Measurements from ENCODE around the gene TLR3. TPM values are rescaled to one million over a fixed set of nuclear protein-coding genes. Genes with fewer than 3 reads are reported as not detected.
A peak's percentile ranks its signal among the peaks of the same experiment; 100 is the strongest.

TLR3 gene
- total RNA-seq, 2 experiments from 2014 or later = not detected

- no peak overlapping the region for H3K4me3 Mint-ChIP-seq
- H3K36me3 Mint-ChIP-seq (ENCODE audit: low read depth) = no peaks in the 10 kb centered on the region
- intact Hi-C loops (cut with micrococcal nuclease) = no loop called here
- H3K27ac Mint-ChIP-seq = no peak overlapping the region
- H3K9me3 Mint-ChIP-seq = no peaks in the 10 kb centered on the region
- no peak for DNase-seq
- H3K4me1 Mint-ChIP-seq (ENCODE audit: low read depth) = no peaks in the 10 kb centered on the region
- CTCF ChIA-PET = interaction anchor here (0.7 kb wide), 1 partner anchor 52 kb away, joined by 3 read pairs; no protein-coding TSS in a partner anchor
- peaks cover 18% of the 10 kb centered on the region for H3K27me3 Mint-ChIP-seq (ENCODE audit: low read depth)
Measured at GRCh38 chr4:186118582-186118981, 49.6 kb downstream of the TLR3 start.

GRCh38 chr4:186121057-186121456 lies 52.1 kb downstream of the TLR3 start:
- Mint-ChIP-seq H3K36me3 (ENCODE audit: low read depth) (no peaks in the 10 kb centered on the region), H3K27me3 (ENCODE audit: low read depth) (peaks cover 18% of the 10 kb centered on the region), H3K27ac (no peak overlapping the region), H3K4me3 (no peak overlapping the region), H3K9me3 (no peaks in the 10 kb centered on the region), H3K4me1 (ENCODE audit: low read depth) (no peaks in the 10 kb centered on the region)
- intact Hi-C loops (cut with micrococcal nuclease) = no loop called here
- CTCF ChIA-PET = no interaction called here
- DNase-seq = no peak

GRCh38 chr4:186128842-186129241 lies 59.9 kb downstream of the TLR3 start:
- Mint-ChIP-seq H3K27ac (no peak overlapping the region), H3K36me3 (ENCODE audit: low read depth) (no peaks in the 10 kb centered on the region), H3K27me3 (ENCODE audit: low read depth) (peaks cover 3% of the 10 kb centered on the region), H3K4me3 (no peak overlapping the region), H3K4me1 (ENCODE audit: low read depth) (peaks cover 2% of the 10 kb centered on the region), H3K9me3 (no peaks in the 10 kb centered on the region)
- no peak for DNase-seq
- intact Hi-C loops (cut with micrococcal nuclease) = no loop called here
- CTCF ChIA-PET = no interaction called here

GRCh38 chr4:186131935-186132334 lies 63.0 kb downstream of the TLR3 start:
- intact Hi-C loops (cut with micrococcal nuclease) = no loop called here
- DNase-seq = no peak
- CTCF ChIA-PET = interaction anchor here (0.6 to 1.5 kb wide), 4 partner anchors 19 to 162 kb away, joined by 3 to 10 read pairs (median 3); partner anchors contain the start of gene TLR3

GRCh38 chr4:186132577-186133242 lies 63.8 kb downstream of the TLR3 start:
- intact Hi-C loops (cut with micrococcal nuclease) = no loop called here
- Mint-ChIP-seq H3K27ac (no peak overlapping the region), H3K4me1 (ENCODE audit: low read depth) (peaks cover 6% of the 10 kb centered on the region), H3K9me3 (no peaks in the 10 kb centered on the region), H3K4me3 (no peak overlapping the region), H3K27me3 (ENCODE audit: low read depth) (peaks cover 3% of the 10 kb centered on the region), H3K36me3 (ENCODE audit: low read depth) (no peaks in the 10 kb centered on the region)
- DNase-seq = no peak
- CTCF ChIA-PET = interaction anchor here (1.1 to 1.5 kb wide), 2 partner anchors 18 to 64 kb away, joined by 3 to 10 read pairs; partner anchors contain the start of gene TLR3

More at GRCh38 chr4:186131935-186132334, 63.0 kb downstream of the TLR3 start:
- Mint-ChIP-seq H3K27ac (no peak overlapping the region), H3K36me3 (ENCODE audit: low read depth) (no peaks in the 10 kb centered on the region), H3K4me1 (ENCODE audit: low read depth) (peaks cover 6% of the 10 kb centered on the region), H3K9me3 (no peaks in the 10 kb centered on the region), H3K27me3 (ENCODE audit: low read depth) (peaks cover 3% of the 10 kb centered on the region), H3K4me3 (no peak overlapping the region)

- Mint-ChIP-seq H3K4me1 (ENCODE audit: low read depth) (peaks cover 6% of the 10 kb centered on the region), H3K9me3 (no peaks in the 10 kb centered on the region), H3K27ac (no peak overlapping the region), H3K27me3 (ENCODE audit: low read depth) (no peaks in the 10 kb centered on the region), H3K4me3 (no peak overlapping the region), H3K36me3 (ENCODE audit: low read depth) (no peaks in the 10 kb centered on the region)
- intact Hi-C loops (cut with micrococcal nuclease) = no loop called here
- peak; percentile 7 for DNase-seq
- CTCF ChIA-PET = no interaction called here
Measured at GRCh38 chr4:186134257-186134656, 65.3 kb downstream of the TLR3 start.

- CTCF ChIA-PET = interaction anchor here (0.9 kb wide), 1 partner anchor 97 kb away, joined by 3 read pairs; no protein-coding TSS in a partner anchor
- Mint-ChIP-seq H3K27ac (no peak overlapping the region), H3K4me3 (no peak overlapping the region)
Measured at GRCh38 chr4:186134861-186135260, 65.9 kb downstream of the TLR3 start.

GRCh38 chr4:186137196-186137794 lies 68.3 kb downstream of the TLR3 start:
- Mint-ChIP-seq H3K4me1 (ENCODE audit: low read depth) (peaks cover 6% of the 10 kb centered on the region), H3K9me3 (no peaks in the 10 kb centered on the region), H3K27ac (no peak overlapping the region), H3K4me3 (no peak overlapping the region), H3K36me3 (ENCODE audit: low read depth) (no peaks in the 10 kb centered on the region), H3K27me3 (ENCODE audit: low read depth) (no peaks in the 10 kb centered on the region)
- CTCF ChIA-PET = interaction anchor here (0.6 to 2.1 kb wide), 24 partner anchors 9 to 1136 kb away, joined by 3 to 10 read pairs (median 3); partner anchors contain the start of genes FAM149A and TLR3
- intact Hi-C loops (cut with micrococcal nuclease) = loop anchor here (1.0 to 5.0 kb wide), 2 partner anchors 69 to 495 kb away; no protein-coding TSS in a partner anchor
- DNase-seq = no peak

More at GRCh38 chr4:186134861-186135260, 65.9 kb downstream of the TLR3 start:
- intact Hi-C loops (cut with micrococcal nuclease) = loop anchor here (5.0 kb wide), 1 partner anchor 493 kb away; no protein-coding TSS in a partner anchor
- Mint-ChIP-seq H3K27me3 (ENCODE audit: low read depth) (no peaks in the 10 kb centered on the region), H3K36me3 (ENCODE audit: low read depth) (no peaks in the 10 kb centered on the region), H3K4me1 (ENCODE audit: low read depth) (peaks cover 6% of the 10 kb centered on the region), H3K9me3 (no peaks in the 10 kb centered on the region)
- DNase-seq = no peak

Other genes starting within 250 kb of the TLR3 start
- gene FAM149A, start 35.5 kb downstream of the TLR3 start, total RNA-seq = under 1 TPM; 0.36 to 0.42 TPM
- 1 to 10 TPM; 3.3 TPM for gene CYP4V2, start 122.4 kb downstream of the TLR3 start, total RNA-seq
- not detected for gene KLKB1, start 158.4 kb downstream of the TLR3 start, total RNA-seq
- gene F11, start 197.0 kb downstream of the TLR3 start, total RNA-seq = not detected